Astrocyte (in vitro differentiated cells and primary cell): ENCODE measurements around the gene FBLN1. TPM values are rescaled to one million over a fixed set of nuclear protein-coding genes. Genes with fewer than 3 reads are reported as not detected.

Source experiments
- DNase-seq: peaks from one replicate; pipeline ENCODE4 v3.0.0-alpha.2; 2010; ENCODE audit warnings: low read depth
- FAIRE-seq: peaks from 2 replicates; lab custom pipeline; 2011; peaks lifted over from hg19 to GRCh38; lab: Jason Lieb, UNC
- H2AFZ ChIP-seq: 2 replicates; pipeline ENCODE4 v1.6.0; 2012; ENCODE audit warnings: low read depth, low read length, inconsistent platforms
- H3K27ac ChIP-seq: 2 replicates; pipeline ENCODE4 v1.5.1; 2011; ENCODE audit warnings: low read depth, low read length, inconsistent platforms
- H3K27me3 ChIP-seq: 2 replicates; pipeline ENCODE4 v1.6.0; 2011; ENCODE audit warnings: low read length, inconsistent platforms; ENCODE audit not compliant: insufficient read depth
- H3K36me3 ChIP-seq: 2 replicates; pipeline ENCODE4 v1.5.1; 2011; ENCODE audit warnings: low read length, inconsistent platforms; ENCODE audit not compliant: insufficient read depth
- H3K4me1 ChIP-seq: 2 replicates; pipeline ENCODE4 v1.5.1; 2011; ENCODE audit warnings: low read length, inconsistent platforms; ENCODE audit not compliant: insufficient read depth
- H3K4me2 ChIP-seq: 2 replicates; pipeline ENCODE4 v1.6.0; 2012; ENCODE audit warnings: low read length, inconsistent platforms
- H3K4me3 ChIP-seq: 2 replicates; pipeline ENCODE4 v1.5.1; 2011; ENCODE audit warnings: low read depth, mild to moderate bottlenecking, low read length, inconsistent platforms; ENCODE audit not compliant: insufficient read depth
- H3K79me2 ChIP-seq: 2 replicates; pipeline ENCODE4 v1.6.0; 2012; ENCODE audit warnings: mild to moderate bottlenecking, low read length, inconsistent platforms; ENCODE audit not compliant: insufficient read depth
- H3K9ac ChIP-seq: 2 replicates; pipeline ENCODE4 v1.6.0; 2012; ENCODE audit warnings: mild to moderate bottlenecking, low read length, inconsistent platforms
- H3K9me3 ChIP-seq: 2 replicates; pipeline ENCODE4 v1.5.1; 2012; ENCODE audit warnings: low read depth, mild to moderate bottlenecking, low read length, inconsistent platforms; ENCODE audit not compliant: insufficient read depth
- H4K20me1 ChIP-seq: 2 replicates; pipeline ENCODE4 v1.6.0; 2012; ENCODE audit warnings: low read length, inconsistent platforms; ENCODE audit not compliant: insufficient read depth
- H3K27ac Mint-ChIP-seq: one replicate; pipeline ENCODE4 v1.8.0; 2021; ENCODE audit warnings: mild to moderate bottlenecking, mixed read lengths; ENCODE audit not compliant: unreplicated experiment
- H3K27me3 Mint-ChIP-seq: one replicate; pipeline ENCODE4 v1.8.0; 2021; ENCODE audit warnings: low read depth, mixed read lengths; ENCODE audit not compliant: unreplicated experiment
- H3K36me3 Mint-ChIP-seq: one replicate; pipeline ENCODE4 v1.8.0; 2021; ENCODE audit warnings: low read depth, mixed read lengths; ENCODE audit not compliant: unreplicated experiment
- H3K4me1 Mint-ChIP-seq: one replicate; pipeline ENCODE4 v1.8.0; 2021; ENCODE audit warnings: low read depth, mixed read lengths; ENCODE audit not compliant: unreplicated experiment
- H3K4me3 Mint-ChIP-seq: one replicate; pipeline ENCODE4 v1.8.0; 2021; ENCODE audit warnings: mild to moderate bottlenecking, moderate library complexity, mixed read lengths; ENCODE audit not compliant: unreplicated experiment
- H3K9me3 Mint-ChIP-seq: one replicate; pipeline ENCODE4 v1.8.0; 2021; ENCODE audit warnings: mild to moderate bottlenecking, mixed read lengths; ENCODE audit not compliant: unreplicated experiment
- CTCF ChIP-seq: IDR thresholded peaks from 2 replicates; pipeline ENCODE4 v1.5.1; 2011; ENCODE audit warnings: low read depth, mild to moderate bottlenecking, inconsistent platforms, low read length, moderate library complexity; ENCODE audit not compliant: insufficient read depth
- EZH2 ChIP-seq: IDR thresholded peaks from 2 replicates; pipeline ENCODE4 v1.6.1; 2012; ENCODE audit warnings: mild to moderate bottlenecking, low read length, inconsistent platforms; ENCODE audit not compliant: insufficient read depth
- total RNA-seq: library from RNA; stranded (reverse); gene quantifications from 2 replicates; pipeline ENCODE4 v1.2.1, GENCODE V29; 2021

Gene FBLN1
- total RNA-seq, 1 donor from 2014 or later, result 69.2 TPM

- Mint-ChIP-seq H3K36me3 (no peaks in the 10 kb centered on the region), H3K27me3 (peaks cover 23% of the 10 kb centered on the region), H3K27ac (no peak overlapping the region), H3K9me3 (peaks cover 1% of the 10 kb centered on the region), H3K4me1 (peaks cover 2% of the 10 kb centered on the region), H3K4me3 (no peak overlapping the region)
- H4K20me1 ChIP-seq, result no peaks in the 10 kb centered on the region
- no peak overlapping the region for H3K4me3 ChIP-seq
- no peaks in the 10 kb centered on the region for H3K36me3 ChIP-seq
- no peaks in the 10 kb centered on the region for H3K79me2 ChIP-seq
- peaks cover 7% of the 10 kb centered on the region for H3K4me1 ChIP-seq
- no peaks in the 10 kb centered on the region for H3K9me3 ChIP-seq
- DNase-seq (no peak), FAIRE-seq (no peak)
- TF ChIP-seq CTCF (no peak), EZH2 (no peak)
- H3K4me2 ChIP-seq, result no peak overlapping the region
- H3K27ac ChIP-seq, result no peak overlapping the region
- H3K9ac ChIP-seq, result no peak overlapping the region
- no peak overlapping the region for H2AFZ ChIP-seq
- H3K27me3 ChIP-seq, result peaks cover 4% of the 10 kb centered on the region
These were observed 123.5 kb downstream of the FBLN1 start for GRCh38 chr22:45626198-45626651.

GRCh38 chr22:45627489-45628233 is 125.0 kb downstream of the FBLN1 start:
- Histone ChIP-seq H3K4me3 (no peak overlapping the region), H3K9ac (no peak overlapping the region), H3K27me3 (peaks cover 7% of the 10 kb centered on the region), H3K9me3 (no peaks in the 10 kb centered on the region), H3K27ac (no peak overlapping the region), H3K79me2 (no peaks in the 10 kb centered on the region), H3K4me2 (no peak overlapping the region), H2AFZ (no peak overlapping the region), H3K4me1 (peaks cover 8% of the 10 kb centered on the region), H4K20me1 (no peaks in the 10 kb centered on the region), H3K36me3 (no peaks in the 10 kb centered on the region)
- no peak overlapping the region for H3K4me3 Mint-ChIP-seq
- DNase-seq (no peak), FAIRE-seq (no peak)
- H3K9me3 Mint-ChIP-seq, result no peaks in the 10 kb centered on the region
- H3K36me3 Mint-ChIP-seq, result no peaks in the 10 kb centered on the region
- H3K4me1 Mint-ChIP-seq, result peaks cover 4% of the 10 kb centered on the region
- H3K27me3 Mint-ChIP-seq, result peaks cover 30% of the 10 kb centered on the region
- no peak overlapping the region for H3K27ac Mint-ChIP-seq
- TF ChIP-seq CTCF, result no peak
- no peak for TF ChIP-seq EZH2

GRCh38 chr22:45628515-45628914 is 125.8 kb downstream of the FBLN1 start:
- Histone ChIP-seq H4K20me1 (no peaks in the 10 kb centered on the region), H3K4me2 (no peak overlapping the region), H3K4me1 (peaks cover 17% of the 10 kb centered on the region), H3K9me3 (no peaks in the 10 kb centered on the region), H3K27me3 (peaks cover 11% of the 10 kb centered on the region), H3K4me3 (no peak overlapping the region), H3K36me3 (no peaks in the 10 kb centered on the region), H2AFZ (no peak overlapping the region), H3K27ac (no peak overlapping the region), H3K79me2 (no peaks in the 10 kb centered on the region), H3K9ac (no peak overlapping the region)
- no peak for FAIRE-seq
- Mint-ChIP-seq H3K27me3 (peaks cover 34% of the 10 kb centered on the region), H3K36me3 (no peaks in the 10 kb centered on the region), H3K9me3 (no peaks in the 10 kb centered on the region), H3K4me1 (peaks cover 10% of the 10 kb centered on the region), H3K4me3 (no peak overlapping the region), H3K27ac (no peak overlapping the region)
- TF ChIP-seq CTCF (no peak), EZH2 (no peak)
- DNase-seq, result no peak
